Measurements from ENCODE around the gene LTC4S.

- TF ChIP-seq, protein P1, sequence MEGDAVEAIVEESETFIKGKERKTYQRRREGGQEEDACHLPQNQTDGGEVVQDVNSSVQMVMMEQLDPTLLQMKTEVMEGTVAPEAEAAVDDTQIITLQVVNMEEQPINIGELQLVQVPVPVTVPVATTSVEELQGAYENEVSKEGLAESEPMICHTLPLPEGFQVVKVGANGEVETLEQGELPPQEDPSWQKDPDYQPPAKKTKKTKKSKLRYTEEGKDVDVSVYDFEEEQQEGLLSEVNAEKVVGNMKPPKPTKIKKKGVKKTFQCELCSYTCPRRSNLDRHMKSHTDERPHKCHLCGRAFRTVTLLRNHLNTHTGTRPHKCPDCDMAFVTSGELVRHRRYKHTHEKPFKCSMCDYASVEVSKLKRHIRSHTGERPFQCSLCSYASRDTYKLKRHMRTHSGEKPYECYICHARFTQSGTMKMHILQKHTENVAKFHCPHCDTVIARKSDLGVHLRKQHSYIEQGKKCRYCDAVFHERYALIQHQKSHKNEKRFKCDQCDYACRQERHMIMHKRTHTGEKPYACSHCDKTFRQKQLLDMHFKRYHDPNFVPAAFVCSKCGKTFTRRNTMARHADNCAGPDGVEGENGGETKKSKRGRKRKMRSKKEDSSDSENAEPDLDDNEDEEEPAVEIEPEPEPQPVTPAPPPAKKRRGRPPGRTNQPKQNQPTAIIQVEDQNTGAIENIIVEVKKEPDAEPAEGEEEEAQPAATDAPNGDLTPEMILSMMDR (IDR thresholded peaks at IDR 0.05; ENCODE audit: low read length) = no peak
- TF ChIP-seq EZH2phosphoT487 (IDR thresholded peaks at IDR 0.05; ENCODE audit: low read length) = no peak
Measured at GRCh38 chr5:179803651-179804554, 10.1 kb downstream of the LTC4S start.

Data from MM.1S (cell line).